CD4-positive, alpha-beta T cell treated with Interleukin-6 at 100 ng/mL for 8 hours (primary cell): ENCODE results near the gene DCLRE1B.

Source experiments
- DNase-seq: peaks from one replicate; pipeline ENCODE4 v3.0.0-alpha.2; 2020; ENCODE audit warnings: mixed read lengths, low spot score

Gene DCLRE1B

DNA sequence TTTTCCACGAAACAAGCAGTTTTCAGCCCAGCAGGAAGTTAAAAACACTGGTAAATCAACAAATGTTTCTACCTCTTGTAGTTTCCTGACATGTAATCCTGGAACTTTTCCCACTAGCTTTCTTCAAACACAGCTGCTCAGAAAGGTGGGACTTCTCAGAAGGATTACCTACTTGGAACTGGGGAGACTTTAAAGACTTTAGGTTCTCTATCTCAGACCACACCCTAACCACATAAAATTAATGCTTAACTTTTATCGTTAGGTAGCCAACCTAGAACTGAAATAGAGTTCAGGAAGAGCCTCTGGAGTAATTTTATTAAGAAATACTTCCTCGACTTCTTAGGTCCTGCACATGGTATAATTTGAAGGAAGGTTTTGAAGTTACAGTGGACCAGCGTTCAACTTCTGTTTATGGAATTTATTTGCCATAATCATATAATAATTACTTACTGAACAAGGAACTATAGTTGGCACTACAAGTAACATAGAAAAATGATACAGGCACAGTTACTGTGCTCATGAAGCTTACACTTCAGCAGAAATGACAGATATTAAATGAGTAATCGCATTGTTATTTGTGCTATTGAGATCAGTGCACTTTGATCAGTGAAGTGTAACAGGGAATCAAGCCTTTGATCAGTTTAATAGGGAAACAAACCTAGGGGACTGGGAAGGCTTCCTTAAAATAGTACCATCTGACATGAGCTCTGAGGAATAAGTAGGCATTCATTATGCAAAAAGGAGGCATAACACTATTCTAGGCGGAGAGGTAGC, 17.5 kb upstream of the DCLRE1B start, which contains the start of gene BCL2L15:
Gene BCL2L15, minus strand, starts transcription at position 180 of the 774 bp plus-strand sequence. CDS start 206 bp downstream, outside the sequence.
- no peak for DNase-seq

DNA sequence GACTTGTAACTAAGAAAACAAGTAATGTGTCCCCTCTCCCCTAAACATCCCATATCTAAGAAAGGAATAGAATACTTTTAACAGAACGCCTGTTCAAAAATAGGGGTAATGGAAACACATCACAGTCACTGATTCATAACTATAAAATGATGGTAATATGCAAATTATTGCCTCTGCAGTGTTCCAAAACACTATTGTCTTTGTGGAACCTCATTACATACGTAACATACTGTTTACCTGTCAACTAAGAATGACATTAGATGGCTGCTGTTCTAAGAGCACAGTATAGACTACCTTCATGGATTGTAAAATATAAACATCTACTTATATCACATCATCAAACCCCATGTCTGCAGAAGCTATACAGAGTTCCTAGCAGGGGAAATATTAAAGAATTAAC, 14.3 kb upstream of the DCLRE1B start:
- no peak for DNase-seq

DNA sequence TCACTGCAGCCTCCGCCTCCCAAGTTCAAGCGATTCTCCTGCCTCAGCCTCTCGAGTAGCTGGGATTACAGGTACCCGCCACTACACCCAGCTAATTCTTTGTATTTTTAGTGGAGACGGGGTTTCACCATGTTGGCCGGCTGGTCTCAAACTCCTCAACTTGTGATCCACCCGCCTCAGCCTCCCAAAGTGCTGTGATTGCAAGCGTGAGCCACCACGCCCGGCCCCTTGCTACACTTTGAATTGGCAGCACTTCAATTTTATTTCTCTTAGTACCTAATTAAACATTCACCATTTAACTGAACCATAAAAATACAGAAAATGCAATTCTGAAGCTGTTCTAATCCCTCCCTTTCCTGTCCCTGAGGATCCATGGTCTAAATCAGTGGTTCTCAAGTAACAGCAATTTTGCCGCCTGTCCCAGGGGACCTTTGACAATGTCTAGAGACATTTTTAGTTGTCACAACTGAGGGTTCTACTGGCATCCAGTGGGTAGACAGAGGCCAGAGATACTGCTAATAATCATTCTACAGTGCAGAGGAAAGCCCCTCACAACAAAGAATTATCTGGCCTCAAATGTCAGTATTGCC, 13.4 kb upstream of the DCLRE1B start:
- DNase-seq, result no peak

DNA sequence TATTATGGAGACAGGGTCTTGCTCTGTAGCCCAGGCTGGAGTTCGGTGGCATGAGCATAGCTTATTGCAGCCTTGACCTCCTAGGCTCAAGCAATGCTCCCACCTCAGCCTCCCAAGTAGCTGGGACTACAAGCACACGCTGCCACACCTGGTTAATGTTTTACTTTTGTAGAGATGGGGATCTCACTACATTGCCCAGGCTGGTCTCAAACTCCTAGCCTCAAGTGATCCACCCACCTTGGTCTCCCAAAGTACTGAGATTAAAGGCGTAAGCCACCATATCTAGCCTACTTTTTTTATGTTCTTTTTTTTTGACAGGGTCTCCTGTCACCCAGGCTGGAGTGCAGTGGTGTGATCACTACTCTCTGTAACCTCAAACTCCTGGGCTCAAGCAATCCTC, 11.9 kb upstream of the DCLRE1B start:
- no peak for DNase-seq

DNA sequence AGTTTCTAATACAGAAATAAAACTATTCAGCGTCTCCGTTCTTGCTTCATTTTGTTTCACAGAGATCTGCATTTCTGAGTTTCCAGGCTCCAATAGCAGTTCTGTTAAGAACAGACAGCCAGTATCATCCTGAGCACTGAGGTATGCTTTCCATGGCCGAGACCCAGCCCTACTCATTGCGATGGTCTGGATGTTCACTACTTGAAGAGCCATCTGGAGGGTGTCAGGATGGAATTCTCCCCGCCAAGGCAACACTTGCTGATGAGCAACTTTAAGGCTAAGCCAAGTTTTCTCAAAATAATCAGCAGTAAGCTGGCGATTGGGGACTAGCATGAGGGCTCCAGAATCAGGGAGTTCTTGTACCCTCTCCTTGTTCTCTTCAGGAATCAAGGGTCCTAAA, 10.0 kb upstream of the DCLRE1B start:
- no peak for DNase-seq

DNA sequence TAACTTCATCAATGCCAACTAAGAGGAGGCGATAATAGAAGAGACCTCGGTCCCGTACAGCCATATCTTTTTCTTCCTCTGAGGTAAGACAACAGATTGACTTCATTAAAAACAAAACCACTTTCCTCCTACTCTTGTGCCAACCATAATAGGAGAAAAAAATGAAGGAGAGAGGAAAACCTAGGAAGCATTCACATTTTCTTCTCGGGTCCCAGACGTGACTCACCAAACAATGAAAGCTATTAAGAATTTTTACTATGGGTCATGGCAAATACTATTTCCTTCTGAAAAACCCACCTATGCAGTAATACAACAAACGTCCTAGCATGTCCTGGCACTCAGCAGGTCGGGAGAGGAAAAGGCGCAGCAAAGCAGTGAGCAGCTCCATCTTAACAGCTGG, 9.2 kb upstream of the DCLRE1B start:
- no peak for DNase-seq

DNA sequence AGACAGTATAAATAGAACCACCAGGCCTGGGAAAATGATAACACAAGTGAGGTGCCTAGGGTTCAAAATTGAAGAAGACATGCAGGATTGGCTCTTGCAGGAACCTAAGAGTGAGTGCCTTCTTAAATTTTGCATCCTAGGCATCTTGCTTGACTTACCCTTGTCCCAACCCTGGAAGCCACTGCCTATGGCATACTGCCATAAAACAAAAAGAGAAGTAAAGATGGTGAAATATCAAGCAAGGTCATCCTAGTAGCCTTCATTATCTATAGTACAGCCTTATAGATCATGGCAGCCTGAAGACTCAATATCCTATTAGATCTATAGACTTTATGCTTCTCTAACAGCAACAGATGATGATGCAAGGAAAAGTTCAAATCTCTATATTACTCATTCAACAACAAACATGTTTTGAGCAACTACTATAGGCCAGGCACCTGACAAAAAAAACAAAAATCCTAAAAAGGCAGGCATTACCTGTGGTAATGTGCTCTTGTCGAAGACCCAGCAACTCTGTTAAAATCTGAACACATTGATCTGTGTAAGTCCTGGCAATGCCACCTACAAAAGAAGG, 6.8 kb upstream of the DCLRE1B start:
- DNase-seq, result no peak

DNA sequence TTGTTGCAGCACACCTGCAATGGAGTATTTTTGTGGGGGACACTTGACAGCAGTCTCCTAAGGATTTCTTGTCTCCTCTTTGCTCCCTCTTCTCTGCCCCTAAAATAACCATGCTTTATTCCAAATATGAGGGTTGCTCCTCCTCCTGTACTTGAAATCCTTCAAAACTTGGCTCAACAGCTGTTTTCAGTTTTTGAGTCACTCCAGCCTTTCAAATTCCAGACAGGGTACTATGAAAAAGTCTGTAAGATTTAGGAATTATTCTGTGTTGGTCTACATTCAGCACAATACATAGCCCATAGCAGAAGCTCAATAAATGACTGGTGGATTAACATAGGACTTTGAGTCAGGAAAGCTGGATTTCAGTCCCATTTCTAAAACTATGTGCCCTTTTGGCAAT, 6.0 kb upstream of the DCLRE1B start:
- DNase-seq, result no peak

DNA sequence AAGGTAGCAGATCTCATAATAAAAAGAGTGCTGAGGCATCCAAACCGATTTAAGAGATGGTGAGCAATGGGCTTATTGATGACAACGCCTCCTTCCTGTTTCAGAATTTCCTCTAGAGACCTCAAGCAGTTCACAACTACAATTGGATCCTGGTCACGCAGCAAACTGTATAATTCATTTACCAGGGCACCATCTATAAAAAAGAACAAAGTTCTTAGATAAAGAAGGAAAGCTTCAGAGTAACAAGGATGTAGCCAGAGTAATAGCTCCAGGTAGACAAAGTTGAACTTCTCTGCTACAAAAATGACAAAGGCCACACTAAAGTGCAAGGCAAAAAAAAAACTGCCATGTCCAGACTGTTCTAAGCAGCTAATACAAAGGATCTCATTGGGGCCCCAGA, 3.9 kb upstream of the DCLRE1B start:
- no peak for DNase-seq

DNA sequence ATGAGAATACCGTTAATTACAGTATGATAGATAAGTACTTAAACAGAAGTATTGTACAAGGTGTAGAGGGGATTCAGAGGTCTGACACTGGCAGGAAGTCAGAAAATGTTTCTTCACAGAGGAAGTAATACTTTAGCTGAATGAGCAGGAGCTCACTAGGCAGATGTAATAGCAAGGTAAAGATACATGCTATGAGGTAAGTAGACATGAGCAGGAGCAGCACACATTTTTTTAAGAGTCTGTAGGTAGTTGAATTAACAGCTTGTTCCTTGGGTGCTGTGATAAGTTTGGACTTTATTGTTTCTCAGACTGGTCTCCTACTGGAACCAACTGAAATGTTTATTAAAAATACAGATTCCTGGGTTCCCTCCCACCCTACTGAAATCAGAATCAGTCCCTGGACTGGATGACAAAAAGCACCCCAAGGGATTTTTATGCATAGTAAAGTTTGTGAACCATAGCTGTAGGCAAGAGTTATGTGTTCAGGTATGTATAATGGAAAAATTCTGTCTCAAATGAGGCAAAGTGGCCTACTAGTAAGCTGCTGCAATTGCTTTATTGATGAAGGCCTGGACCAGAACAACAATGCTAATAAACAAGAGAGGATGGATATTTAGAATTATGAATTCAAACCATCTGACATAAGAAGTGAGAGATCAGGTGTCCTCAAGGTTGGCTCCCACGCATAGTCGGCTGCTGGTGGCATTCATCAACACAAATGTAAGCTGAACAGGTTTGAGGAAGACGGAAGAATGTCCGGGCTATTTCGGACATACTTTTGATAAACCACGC, 1.4 kb upstream of the DCLRE1B start:
- no peak for DNase-seq

DNA sequence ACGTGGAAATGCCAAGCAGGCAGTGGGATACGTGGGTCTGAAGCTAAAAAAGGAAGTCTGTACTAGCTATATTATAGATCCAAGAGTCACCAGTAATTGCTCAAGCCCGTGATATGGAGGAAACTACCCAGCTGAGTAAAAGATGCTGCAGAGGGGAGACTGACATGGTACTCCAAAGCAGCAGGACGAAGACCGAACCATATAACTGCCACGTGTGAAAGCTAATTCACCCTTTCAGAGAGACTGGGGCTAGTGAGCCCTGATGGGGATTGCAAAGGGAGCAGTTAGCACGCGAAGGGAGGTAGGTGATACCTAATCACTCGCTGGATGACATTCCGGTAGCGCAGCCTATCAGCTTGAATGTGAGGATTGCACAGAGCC, 843 bp upstream of the DCLRE1B start:
- DNase-seq, result no peak

DNA sequence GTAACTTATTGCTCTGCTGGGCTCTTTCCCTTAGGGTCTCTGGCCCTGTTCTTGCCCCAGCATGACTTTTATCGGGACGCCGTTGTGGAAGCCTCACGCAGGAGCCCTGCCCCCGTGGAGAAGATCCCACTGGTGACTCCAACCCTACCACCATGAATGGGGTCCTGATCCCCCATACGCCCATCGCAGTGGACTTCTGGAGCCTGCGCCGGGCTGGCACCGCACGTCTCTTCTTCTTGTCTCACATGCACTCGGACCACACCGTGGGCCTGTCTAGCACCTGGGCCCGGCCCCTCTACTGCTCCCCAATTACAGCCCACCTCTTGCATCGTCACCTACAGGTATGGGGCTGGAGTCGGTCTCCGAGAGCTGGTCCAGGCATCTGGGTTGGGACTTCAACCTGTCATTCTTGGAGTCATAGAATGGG, 322 bp downstream of the DCLRE1B start:
- DNase-seq, result no peak

DNA sequence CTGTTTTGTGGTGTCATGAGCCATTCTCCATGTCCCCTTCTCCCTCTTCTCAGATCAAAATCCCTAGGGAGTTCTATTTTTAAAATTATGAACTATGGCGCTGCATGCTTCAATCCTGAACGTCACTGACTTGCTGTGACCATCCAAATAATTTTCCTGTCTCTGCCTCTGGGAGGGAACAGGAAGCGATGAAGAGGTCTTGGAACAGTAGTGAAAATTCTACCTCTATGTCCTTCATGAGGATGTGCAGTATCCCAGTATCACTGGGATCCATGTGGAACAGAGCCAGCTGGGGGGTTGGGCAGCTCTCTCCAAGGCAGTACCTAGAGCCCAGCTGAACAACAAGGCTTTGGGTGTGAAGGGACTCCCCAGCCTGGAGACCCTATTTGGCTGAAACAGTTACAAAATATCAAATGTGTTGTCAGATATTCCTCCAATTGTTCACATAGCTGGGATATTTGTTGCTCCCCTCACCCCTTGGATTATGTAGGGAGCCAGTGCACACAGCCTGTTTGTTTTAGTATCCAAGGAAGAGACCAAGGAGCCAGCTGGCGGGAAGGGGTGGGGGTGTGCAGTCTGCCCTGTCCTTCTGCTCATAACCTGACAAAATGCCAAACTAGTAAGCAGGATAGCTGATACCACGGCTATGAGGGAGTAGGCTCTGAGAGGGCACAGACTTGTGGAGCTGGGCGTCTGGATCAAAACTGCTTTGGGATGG, 7.6 kb downstream of the DCLRE1B start:
- DNase-seq, result no peak

DNA sequence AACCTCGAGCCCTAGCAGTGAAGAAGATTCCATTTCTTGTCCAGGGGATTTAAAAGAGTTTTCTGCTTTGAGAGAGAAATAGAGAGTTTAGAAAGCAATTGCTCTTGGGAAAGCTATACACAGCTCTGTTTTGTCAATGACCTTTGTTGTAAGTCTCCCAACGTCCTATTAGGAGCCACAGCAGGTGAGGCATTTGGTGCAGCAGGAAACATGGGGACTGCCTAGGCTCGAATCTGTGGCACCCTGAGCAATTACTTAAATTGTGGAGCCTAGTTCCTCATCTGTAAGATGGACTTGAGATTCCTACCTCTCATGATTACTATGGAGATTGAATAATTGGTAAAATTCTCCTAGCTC, 8.2 kb downstream of the DCLRE1B start:
- DNase-seq, result no peak

DNA sequence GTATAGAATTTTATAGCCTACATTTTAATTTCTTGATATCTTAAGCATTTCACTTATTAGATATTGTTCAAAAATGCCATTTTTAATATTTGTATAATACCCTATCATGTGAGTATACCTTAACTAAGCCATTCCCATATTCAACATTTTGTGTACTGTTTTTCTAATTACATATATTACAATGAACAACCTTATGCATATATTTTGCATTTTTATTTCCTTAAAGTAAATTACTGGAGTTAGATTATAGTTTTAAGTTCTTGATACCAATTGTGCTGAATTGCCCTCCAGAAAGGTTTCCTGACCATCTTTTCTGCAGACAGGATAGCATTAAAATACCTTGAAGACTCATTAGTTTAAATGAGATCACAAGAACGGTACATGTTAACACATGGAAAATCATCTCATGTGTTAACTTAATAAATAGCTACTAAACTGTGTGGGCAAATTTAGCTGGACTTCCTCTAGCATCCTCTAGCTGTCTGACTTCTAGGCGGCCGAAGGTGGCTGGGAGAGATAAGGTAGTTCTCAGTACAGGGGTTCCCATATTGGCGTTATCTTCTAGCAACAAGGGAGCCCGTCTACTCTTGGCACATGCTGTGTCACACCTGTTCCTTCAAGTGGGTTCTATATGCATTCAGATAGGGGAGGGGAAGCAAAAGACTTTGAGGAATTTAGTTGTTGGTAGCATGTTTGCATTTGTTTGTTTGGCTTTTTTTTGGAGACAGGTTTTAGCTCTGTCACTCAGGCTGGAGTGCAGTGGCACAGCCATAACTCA, 8.9 kb downstream of the DCLRE1B start:
- no peak for DNase-seq

DNA sequence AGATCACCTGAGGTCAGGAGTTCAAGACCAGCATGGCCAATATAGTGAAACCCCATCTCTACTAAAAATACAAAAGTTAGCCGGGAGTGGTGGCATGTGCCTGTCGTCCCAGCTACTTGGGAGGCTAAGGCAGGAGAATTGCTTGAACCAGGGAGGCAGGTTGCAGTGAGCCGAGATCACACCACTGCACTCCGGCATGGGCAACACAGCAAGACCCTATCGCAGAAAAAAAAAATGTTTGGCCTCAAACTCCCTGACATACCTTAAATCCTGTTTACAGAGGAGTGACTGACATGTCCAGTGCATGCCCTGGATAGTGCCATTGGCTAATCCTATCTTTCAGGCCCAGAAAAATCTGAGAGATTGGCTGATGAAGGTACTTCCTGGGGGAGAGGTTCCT, 11.8 kb downstream of the DCLRE1B start:
- no peak for DNase-seq

DNA sequence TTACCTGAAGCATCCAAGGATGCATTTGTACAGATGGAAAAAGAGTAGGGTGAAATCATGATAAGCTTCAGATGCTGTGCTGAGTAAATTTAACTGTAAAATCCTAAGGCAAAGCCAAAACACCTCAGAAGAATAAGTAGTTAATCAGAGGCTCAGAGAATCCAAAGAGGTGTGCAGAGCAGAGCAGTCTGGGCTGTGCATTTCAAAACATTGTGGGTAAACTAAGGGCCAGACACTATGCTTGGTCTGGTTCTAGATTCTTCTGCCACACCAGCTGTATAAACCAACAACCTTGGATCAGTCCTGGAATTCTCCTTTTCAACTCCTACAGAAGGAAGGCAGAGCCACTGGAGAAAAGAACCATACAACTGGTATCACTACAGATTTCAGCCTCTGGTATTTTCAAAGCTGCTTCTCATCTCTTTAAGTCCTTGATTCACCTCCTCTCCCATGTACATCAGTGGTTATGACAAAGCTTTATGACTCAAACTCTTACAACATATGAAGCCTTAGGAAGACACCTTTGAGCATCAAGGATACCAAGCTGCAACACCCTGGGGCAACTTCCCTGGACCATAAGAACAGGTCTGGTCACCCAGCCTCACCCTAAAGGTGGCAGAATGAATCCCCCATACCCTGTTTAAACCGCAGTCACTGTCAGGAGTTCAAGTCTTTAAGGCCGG, 12.4 kb downstream of the DCLRE1B start:
- no peak for DNase-seq

DNA sequence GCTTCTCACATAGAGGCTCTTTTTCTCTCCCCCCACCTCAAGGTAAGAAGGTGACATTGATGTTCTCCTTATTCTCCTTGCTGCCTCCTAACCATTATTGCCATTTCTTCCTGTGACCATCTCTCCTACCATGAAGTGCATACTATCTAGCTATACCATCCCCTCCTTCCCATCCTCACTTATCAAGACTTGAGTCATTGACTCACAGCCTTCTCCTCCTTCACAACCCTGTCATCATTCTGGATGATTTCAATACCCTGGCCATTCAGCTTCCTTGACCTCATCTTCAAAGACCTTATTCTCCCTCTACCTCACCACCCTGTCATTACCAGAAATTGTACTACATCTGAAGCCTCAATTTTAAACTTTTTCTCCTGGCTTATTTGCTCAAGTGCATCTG, 13.1 kb downstream of the DCLRE1B start:
- DNase-seq, result no peak

DNA sequence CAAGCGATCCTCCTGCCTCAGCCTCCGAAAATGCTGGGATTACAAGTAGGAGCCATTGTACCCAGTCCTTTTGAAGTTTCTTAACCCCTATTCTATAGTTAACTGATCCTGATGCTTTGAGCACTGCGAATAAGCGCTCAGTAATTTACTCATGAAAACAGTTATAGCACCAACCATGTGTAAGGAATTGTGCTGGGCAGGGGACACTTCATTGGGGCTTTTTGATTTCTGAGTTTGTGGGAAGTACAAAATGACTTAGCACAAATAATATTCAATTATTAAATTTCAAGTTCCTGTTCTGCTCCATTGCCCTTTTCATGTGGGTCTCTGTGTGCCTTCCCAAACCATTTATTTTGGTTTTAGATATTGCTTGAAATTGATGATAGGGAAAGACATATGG, 17.8 kb downstream of the DCLRE1B start:
- DNase-seq, result no peak

DNA sequence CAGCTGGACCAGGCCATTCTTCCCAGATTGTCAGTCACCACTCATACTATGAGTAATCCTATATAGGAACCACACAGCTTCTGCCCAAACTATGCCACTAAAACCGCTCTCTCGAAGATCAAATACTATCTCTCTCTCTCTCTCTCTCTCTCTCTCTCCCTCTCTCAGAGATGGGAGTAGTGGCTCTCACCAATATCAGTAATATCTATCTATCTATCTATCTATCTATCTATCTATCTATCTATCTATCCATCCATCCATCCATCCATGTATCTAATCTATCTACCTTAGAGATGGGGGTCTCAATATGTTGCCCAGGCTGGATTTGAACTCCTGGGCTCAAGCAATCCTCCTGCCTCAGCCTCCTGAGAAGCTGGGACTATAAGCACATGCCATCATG, 19.3 kb downstream of the DCLRE1B start:
- no peak for DNase-seq
